A204.1 (cell line): Measurements from ENCODE around the gene GYG1.

Experiments used
- FAIRE-seq: peaks from 2 replicates; lab custom pipeline; 2012; peaks lifted over from hg19 to GRCh38; lab: Jason Lieb, UNC

The GYG1 gene

DNA sequence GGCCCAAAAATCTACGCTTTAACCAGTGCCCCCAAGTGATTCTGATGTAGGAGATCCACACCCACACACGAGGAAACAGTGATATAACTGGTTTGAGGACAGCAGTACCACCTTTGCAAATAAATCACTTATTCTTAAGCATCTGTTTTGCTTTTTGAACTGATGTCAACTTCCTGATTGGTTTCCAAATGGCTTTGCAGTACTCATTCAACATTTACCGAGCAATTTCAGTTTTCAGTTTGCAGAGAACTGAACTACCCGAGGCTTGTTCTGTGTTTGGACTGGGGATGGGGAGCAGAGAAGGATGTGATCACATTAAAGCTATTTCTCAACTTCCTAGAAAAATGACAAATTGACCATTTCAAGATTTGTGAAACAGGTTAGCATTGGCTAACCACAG lies 1.1 kb upstream of the GYG1 start:
- no peak for FAIRE-seq

DNA sequence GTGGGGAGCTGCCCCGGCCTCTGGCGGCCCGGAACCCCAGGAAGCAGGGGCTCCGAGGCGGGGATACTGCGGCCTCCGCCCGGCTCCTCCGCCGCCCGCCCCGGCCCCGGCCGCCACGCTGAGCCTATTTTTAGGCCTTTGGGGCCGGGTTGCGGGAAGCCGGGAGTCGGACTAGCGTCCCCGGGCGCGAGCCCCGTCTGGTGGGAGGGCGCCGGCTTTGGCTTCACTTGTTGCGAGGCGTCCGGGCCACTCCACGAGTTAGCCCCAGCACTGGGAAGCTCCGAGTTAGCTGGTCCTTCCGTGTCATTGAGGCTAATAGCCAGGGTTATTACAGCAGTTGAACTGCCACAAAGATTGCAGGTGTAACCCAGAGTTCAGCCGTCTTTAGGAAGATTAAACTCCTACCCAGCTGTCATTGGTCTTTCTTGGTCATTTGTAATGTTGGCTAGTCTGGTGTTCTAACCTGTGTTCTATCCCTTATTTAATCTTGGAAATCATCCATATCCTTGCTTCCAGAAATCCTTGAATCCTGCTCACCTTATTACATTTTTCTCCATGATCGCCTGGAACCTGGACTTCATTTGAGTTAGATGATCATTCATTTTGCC lies 791 bp downstream of the GYG1 start:
- FAIRE-seq, result no peak

DNA sequence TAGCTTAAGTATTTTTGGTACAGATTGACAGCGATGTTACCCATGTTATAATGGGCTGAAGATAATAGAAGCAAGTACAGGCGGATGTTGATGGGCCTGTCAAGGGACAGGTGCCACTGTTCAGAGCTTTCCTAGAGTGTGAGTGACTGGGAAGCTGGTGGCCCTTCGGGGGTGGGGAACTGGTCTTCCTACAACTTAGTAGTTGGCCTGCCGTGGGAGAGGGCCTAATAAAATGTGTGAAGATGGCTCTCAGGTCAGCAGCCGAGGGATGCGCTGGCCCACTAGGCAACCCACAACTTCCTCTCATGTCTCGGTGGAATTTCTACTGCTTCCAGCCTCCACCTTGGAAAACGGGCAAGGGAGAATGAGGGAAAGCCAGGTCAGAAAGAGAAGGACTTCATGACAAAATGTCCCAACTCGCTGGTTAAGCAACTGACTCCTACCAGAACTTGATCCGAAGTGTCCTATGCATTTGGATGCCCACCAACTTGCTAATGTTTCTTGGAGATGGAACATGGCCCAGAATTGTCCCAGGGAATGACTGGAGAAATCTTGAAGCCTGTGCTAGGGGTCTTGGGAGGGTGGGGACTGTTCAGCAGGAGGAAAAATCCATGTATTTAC lies 1.4 kb downstream of the GYG1 start:
- FAIRE-seq, result no peak

DNA sequence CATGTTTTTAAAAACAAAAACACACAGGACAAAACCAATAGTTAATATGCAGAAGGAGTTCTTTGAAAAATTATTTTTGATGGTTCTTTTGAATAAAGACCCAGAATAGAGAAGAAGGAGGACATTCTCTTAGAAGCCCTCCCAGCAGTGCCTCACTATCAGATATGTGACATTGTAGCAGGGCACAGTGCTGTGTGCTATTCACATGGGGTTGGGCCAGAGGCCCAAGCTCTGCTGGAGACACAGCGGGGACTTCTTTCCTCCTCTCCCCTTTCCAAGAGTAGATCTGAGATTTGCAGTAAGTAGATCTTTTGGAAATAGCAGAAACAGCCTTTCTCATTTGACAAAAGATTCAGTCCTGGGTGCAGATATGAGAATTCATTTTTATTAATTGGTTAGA lies 6.3 kb downstream of the GYG1 start:
- FAIRE-seq, result no peak

DNA sequence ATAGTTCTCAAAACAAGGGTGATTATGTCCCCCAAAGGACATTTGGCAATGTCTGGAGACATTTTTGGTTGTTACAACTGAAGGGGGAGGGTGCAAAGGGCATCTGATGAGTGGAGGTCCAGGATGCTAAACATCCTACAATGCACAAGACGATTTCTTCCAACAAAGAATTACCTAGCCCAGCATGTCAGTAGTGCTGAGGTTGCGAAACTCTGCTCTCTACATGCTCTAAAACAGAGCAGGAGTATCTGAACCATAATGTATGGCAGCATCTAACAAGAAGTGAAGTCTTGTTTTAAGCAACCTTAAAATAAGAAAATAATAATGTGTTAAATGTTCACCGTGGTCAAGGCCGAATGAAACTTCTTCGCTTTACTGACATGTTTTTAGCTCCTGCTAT lies 7.0 kb downstream of the GYG1 start:
- FAIRE-seq, result no peak

DNA sequence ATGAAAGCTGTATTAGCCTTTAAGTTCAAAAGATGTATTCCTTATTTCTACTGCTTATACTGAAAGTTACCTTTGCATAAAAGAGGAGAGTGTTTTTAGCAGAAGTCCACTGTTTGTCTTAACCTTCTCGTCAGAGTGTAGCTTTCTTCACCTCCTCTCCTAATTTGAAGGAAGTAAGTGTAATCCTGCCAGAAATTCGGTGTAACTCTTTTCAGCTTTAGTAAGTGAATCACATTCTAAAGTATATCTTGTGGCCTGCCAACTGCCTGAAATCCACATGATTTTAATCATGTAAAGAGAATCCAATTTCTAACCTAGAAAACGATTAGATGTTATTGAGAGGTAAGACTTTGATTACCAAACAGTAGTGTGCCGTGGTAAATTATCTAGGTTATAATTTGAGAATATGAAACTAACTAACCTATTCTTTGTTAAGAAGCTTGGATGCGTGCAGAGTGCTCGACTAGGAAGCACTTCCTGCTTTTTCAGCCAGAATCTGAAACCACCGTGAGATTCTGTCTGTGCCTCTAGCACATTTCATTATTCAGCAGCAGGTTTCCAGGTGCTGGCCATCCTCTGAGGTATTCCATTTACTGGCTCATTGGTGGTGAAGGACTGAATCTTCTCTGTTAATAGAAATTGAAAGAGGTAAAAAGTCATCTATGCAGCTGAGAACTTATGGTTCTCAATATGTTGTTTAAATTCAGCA lies 7.5 kb downstream of the GYG1 start:
- FAIRE-seq, result no peak

DNA sequence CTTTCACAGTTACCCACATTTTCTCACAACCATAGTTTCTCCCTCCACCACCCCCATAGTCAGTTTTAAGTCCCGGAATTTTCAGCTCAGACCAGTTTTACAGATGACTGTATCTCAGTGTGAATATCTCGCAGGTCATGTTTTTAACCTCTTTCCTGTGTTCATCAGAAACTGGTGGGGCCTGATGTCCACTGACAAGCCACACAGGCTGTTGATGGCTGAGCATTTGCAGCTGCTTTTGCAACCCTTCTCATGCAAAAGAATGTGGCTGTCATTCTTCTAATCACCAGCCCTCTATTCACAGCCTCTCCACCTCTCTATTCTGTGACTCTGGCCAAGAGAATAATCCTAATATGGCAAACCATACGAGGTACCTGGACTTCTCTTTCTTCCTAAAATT lies 8.5 kb downstream of the GYG1 start:
- FAIRE-seq, result no peak

DNA sequence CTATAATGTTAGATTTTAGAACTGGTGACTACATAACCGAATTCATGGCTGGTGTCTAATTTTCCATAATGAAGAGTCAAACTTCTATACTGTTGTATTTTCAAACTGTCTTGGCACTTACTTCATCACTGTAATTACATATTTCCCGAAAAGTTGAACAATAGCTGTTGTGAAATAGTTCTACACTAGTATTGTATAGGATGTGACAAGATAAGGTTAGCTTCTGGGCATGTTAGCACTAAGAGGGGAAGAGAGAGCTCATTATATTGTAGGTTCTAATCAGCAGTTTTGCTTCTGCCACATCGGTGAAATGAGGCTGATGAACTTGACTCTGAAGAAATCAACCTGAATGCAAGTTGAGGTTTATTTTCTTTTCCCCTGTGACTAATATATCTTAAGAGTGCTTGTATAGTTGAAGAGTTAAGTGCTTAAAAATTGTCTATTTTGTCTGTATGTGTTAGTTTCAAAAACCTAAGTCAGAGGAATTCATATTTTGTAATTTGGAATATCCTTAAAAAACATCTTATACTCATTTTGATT lies 8.9 kb downstream of the GYG1 start:
- FAIRE-seq, result no peak

DNA sequence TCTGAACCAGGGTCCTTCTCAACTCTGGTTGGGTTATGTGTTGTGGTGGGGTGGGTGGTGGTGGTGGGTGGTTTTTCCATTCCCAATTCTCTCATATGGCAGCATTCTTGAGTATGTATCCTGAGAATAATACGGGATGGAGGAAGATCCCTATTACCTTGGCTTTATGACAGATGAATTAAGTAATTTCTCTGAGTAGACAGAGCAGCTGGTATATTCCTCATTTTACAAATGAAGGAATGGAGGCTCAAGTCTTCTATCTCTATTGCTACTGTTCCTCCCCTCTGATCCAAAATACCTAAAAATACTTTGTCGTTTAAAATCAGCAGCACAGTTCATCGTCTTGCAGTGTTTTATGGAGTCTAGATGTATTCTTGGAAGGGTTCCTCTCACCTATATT lies 10.4 kb downstream of the GYG1 start:
- no peak for FAIRE-seq

DNA sequence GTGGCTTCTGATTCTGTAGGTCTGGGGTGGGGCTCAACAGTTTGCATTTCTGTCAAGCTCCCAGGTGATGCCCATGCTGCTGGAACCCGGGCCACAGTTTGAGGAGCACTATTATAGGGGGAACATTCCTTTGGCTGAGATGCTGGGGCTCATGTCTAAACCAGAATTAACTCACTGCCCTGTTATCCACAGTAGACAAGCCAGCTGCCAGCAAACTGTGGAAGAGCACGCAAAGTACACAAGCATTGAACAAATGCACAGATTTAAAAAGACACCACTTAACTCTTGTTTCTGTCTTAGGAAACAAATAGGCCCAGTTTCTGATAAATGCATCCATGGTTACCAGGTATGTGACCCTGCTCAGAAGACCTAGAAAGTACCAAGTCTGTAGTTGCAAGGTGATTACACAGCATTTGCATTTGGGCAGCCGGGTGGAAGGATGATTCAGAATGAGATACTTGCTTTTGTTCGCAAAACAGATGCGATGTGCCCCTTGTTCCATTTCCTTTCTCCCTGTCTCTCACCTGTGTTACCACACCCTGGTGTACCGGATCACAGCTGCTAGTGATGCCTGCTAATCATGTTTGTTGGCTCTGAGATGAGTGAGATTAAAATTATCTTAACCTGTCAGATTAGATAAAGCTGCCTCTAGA lies 12.4 kb downstream of the GYG1 start:
- FAIRE-seq, result no peak

DNA sequence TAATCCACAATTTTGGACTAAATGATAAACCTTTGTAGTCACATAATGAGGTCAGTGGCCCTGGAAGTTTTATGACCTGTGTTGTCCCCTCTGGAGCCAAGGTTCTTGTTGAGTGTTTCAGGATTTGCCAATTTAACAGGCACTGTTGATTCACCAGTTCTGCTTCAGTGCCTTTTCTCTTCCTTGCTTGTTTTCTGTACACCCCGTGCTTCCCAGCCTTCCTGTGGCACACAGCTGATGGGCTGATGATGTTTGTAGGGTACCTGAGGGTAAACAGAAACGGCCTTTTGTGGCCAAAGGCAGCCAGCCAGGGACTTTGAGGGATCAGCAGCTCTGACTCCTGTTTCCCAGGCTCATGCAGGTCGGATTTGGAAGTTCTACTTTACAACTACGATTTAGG lies 13.3 kb downstream of the GYG1 start:
- no peak for FAIRE-seq

DNA sequence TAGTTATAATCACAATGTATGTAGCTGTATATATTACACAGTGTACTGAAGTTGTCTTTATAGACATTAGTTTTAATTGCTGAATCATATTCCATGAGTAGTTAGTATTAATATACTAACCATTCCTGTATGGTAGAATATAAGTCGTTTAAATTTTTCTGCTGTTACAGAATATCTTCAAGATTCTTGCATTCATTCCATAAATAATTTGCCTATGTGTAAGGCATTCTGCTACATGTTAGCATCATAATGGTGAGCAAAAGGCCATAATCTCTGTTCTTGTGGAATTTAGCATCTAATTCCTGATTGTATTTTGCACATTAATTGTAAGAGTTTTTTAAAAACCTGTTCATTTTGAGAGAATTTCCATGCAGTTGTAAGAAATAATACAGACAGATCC lies 14.1 kb downstream of the GYG1 start:
- FAIRE-seq, result no peak

DNA sequence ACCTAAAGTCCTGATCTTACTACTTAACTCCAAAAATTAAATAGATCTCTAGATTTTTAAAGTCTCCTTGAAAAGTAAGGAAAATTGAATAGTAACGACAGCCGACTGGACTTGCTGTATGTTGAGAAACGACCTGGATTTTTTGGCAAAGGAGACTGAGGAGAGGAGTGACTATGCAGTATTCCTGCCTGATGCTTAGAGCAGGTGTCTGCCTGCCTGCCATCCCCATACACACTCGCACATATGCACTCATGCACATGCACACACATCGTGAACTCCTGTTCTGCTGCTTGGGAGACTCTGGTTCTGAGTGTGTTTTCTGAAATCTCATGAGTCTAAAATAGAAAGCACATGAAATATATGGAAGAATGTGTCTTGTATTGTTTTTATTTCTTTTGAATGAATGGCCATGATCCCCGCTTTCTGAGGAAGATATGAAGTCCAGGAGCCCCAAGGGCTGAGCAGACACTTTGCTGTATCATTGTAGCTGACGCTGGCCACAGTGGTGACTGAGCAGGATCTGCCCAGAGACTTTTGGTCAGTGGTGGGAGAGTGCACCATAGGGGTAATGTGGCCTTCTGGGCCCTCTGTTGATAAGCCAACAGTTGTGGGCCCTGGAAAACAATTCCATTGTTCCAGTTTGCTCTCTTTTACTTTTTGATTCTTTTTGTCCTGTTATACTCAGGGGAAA lies 16.4 kb downstream of the GYG1 start:
- no peak for FAIRE-seq

DNA sequence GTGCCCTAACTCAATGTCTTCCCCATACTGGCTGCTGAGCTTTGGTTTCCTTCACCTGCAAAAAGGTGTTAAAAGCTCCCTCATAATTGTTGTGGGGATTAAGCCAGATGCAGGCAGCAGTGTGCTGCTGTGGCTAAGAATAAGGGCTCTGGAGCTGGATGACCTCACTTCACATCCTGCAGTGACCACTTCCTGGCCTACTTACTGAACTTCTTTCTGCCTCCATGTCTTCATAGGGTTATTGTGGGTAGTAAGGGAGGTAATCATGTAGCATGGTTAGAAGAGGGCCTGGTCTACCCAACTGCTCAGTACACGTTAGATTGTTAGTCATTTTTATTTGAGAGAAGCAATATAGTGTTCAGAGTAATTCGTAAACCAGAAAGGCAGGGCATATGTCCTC lies 18.4 kb downstream of the GYG1 start:
- no peak for FAIRE-seq

DNA sequence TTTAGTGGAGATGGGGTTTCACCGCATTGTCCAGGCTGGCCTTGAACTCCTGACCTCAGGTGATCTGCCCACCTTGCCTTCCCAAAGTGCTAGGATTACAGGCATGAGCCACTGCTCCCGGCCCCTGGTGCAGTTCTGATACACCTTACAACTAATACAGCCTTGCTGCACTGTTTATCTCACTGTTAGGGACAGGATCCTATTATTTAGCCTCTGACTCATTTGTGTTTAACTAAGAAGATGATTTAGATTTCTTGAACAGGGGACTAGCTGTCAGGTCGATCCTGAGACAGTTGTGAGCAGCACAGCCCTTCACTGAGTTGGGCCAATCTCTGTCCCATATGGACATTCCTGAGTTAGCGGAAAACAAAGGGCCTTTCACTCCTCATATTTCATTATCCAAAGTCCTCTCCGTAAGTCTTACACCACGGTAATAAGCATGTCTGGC lies 19.2 kb downstream of the GYG1 start:
- no peak for FAIRE-seq

DNA sequence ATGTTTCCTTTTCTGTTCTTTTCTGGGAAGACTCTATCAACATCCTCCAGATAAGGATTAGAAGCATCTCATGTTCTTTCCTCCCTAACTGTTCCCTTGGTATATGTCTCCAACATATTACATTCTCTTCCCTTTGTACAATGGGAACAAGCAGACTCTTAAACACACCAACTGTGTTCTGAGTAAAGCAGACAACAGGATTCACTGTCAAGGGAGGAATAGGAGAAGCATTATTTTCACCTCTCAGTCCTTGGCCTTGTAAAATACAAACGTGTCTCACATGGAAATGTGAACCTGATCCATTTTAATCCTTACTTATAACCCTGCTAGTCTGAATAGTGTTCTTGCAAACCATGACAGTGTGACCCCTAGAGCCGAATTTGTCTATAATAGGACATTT lies 19.6 kb downstream of the GYG1 start:
- no peak for FAIRE-seq

DNA sequence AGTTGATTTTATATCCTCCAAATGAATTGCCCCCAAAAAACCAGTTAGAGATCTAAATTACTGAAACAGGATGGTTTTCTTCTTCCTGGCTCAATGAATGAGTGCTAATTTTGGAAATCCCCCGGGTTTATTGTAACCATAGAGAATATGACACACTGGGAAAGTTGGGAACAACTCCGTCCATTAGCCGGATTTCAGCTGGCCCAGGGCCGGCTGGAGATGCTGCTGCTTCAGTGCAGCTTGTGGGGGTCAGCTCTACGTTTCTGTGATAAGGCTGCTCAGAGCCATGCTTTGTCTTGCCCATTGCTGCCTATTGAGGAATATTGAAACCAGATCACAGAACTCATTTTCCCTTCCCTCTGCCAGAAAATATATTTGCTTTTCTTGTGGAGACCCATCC lies 20.3 kb downstream of the GYG1 start:
- FAIRE-seq, result no peak

DNA sequence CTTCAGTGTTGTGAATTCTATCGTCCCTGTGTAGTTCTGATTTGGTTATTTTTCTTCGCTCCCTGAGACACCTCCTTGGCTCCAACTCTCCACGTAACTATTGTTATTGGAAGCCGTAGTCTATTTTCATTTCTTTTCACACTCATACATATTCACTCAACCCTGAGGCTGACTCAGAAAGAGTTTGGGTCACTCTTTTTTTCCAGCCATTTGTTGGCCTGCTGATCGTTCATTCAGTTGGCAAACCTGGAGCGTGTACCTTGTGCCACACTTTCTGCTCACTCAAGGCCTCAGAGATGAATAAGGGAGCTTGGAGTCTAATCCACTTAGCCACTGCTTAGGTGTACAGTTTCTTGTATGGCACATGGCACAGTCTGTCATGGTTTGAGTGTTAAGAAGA lies 22.4 kb downstream of the GYG1 start:
- no peak for FAIRE-seq

DNA sequence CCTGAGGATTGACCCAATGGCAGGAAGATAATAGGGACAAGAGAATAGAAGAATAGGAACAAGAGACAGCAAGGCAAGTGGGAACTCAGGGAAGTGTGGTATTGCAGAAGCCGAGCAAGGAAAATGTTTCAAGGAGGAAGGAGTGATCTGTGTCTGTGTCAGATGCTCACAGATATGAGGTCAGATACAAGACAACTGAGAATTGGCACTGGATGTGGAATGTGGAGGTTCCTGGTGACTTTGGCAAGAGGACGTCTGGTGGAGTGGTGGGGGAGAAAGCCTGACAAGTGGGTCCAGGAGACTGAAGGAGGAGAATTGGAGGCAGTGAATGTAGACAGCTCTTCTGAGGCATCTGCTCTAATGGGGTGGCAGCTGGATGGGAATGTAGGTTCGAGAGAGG lies 24.1 kb downstream of the GYG1 start:
- no peak for FAIRE-seq

DNA sequence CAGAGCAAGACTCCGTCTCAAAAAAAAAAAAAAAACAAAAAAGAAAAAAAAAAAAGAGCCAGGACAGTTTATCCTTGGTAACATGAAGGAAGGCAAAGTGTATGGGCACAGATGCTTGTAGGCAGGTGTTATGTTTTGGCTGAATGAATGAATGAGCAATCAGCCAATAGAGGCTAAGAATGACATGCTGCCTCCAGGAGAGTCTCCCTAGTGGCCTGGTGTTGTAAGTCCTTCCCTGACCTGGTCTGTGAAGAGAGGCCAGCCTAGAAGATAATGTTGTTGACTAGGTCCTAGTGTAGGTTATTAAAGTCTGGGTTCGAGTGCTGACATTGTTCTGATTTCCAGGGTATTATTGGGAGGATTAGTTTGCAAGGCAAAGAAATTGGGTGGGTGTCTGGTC lies 24.9 kb downstream of the GYG1 start:
- FAIRE-seq, result no peak

DNA sequence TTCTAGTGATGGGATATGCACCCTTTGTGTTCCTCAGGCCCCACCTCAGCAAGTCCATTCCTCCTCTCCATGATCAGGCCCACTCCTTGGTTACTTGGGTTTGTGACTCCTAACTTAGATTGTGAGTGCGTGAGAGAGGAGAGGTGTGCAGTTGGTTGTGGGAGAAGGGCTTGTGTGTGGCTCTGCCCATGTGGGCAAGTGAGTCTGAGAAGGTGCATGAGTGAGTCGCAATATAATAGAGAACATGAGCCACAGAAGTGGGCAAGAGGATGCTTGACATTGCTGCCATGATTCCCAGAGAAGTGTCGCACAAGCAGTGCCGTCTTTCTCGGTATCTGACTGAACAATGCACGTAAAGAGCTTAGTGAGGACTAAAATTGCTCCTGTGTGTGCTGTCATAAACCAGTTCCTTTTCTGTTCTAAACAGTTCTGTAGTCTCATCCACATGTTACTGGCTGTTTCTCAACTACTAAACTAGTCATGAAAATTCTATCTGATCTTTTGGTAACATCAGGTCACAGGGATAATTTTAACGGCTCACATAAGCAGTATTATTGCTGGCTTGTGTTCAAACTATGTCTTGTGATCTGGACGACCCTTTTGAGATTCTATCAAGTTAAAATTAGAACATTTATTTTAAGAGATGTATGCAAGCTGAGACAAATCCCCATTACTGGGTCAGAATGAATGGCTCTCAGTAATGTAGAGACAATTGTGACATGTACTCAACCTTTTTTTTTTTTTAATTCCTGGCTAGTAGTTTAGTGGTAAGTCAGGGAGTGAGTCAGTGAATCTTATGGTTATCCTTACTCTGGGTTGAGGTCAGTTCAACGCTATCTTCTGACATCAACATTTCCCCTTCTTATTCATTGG lies 25.6 kb downstream of the GYG1 start:
- no peak for FAIRE-seq

DNA sequence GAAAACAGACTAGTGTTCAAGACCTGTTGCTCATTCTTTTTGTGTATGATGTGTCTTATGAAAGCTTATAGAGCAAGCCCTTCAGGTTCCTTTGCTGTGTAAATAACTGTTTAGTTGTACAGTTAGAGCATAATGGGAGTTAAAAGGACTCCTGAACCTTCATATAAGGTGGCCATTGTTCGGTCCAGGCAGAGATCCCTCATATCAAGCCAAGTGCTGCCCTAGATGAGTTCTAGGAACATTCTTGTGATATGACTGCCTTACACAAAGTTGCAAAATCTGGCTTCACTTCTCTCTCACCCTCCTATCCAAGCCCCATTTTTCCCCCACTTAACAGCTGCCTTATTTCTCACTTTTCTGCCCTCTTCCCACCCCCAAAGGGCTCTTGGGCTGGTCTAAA lies 26.9 kb downstream of the GYG1 start:
- no peak for FAIRE-seq
